Sigmoid colon (tissue), 7 donors: Measurements from ENCODE around the gene TEKT5. TPM values are rescaled to one million over a fixed set of nuclear protein-coding genes. Genes with fewer than 3 reads are reported as not detected.

Experiments
- DNase-seq: peaks from one replicate; pipeline ENCODE4 v3.0.0-alpha.2; 2019
- H3K27ac ChIP-seq, 4 donors: fragments of 200-600 bp; sonication (generic); one replicate each; pipeline ENCODE4 v1.5.1; 2016 to 2019; ENCODE audit warnings: mild to moderate bottlenecking in 1 of 4
- H3K27me3 ChIP-seq, 3 donors: fragments of 200-600 bp; sonication (generic); one replicate each; pipeline ENCODE4 v1.5.1; 2019; ENCODE audit warnings: mild to moderate bottlenecking in 1 of 3
- H3K36me3 ChIP-seq, 4 donors: fragments of 200-600 bp; sonication (generic); one replicate each; pipeline ENCODE4 v1.5.1; 2016 to 2019
- H3K4me1 ChIP-seq, 4 donors: fragments of 200-600 bp; sonication (generic); one replicate each; pipeline ENCODE4 v1.5.1; 2017 to 2019
- H3K4me3 ChIP-seq, 4 donors: fragments of 200-600 bp; sonication (generic); one replicate each; pipeline ENCODE4 v1.5.1; 2017 to 2019; ENCODE audit warnings: mild to moderate bottlenecking in 2 of 4, moderate library complexity in 1 of 4
- H3K9me3 ChIP-seq, 4 donors: fragments of 200-600 bp in 3 of 4; sonication (generic) in 3 of 4; one replicate each; pipeline versions ENCODE4 v1.5.1 to v1.6.1; 2013 to 2019
- CTCF ChIP-seq, 4 experiments: fragments of 450-650 bp in 3 of 4; fragments of 200-600 bp in 1 of 4; IDR thresholded peaks; one replicate each; pipeline ENCODE4 v1.5.1; 2016 to 2019; ENCODE audit warnings: antibody characterized with exemption in 4 of 4, mild to moderate bottlenecking in 3 of 4, moderate library complexity in 2 of 4
- EP300 ChIP-seq, 4 donors: sonication (generic); formaldehyde crosslinking; IDR thresholded peaks; one replicate each; pipeline ENCODE4 v1.6.1; 2017; ENCODE audit warnings: antibody characterized with exemption in 4 of 4
- POLR2A ChIP-seq, 2 donors: fragments of 450-650 bp; IDR thresholded peaks; one replicate each; pipeline ENCODE4 v1.6.1; 2016; ENCODE audit warnings: antibody characterized with exemption in 2 of 2, mild to moderate bottlenecking in 2 of 2, moderate library complexity in 2 of 2
- POLR2AphosphoS5 ChIP-seq, 4 donors: sonication (generic); formaldehyde crosslinking; IDR thresholded peaks; one replicate each; pipeline ENCODE4 v1.6.1; 2017; ENCODE audit warnings: antibody characterized with exemption in 4 of 4
- WGBS, 2 donors: extraction: QIAGEN DNeasy Blood & Tissue Kit; methylation state at CpG; one replicate each; pipeline ENCODE4 v1.1.7; 2013; 5-methylcytosine and 5-hydroxymethylcytosine counted together
- intact Hi-C: fragments of 100-400 bp; cut with DNase I; formaldehyde crosslinking; loops from one replicate; pipeline ENCODE4 v1.15.1; 2023
- polyA plus RNA-seq, 3 donors: library from polyadenylated mRNA; stranded (reverse); fragments of 200-250 nt; gene quantifications; one replicate each; pipeline ENCODE4 v1.2.3, GENCODE V29; 2013
- total RNA-seq, 4 donors: library from RNA; depleted of rRNA; stranded (reverse); fragments of >200 nt; gene quantifications; one replicate each; pipeline ENCODE4 v1.1.0, GENCODE V29; 2016
- donor health status: healthy with polysubstance abuse.
- donor health status: Bipolar disorder and iron deficiency.
- donor health status: healthy.

TEKT5 gene
- total and polyA plus RNA-seq, 7 donors = 0.09 to 2.1 (median 0.83) TPM; not detected in 4

- DNase-seq = no peak
- H3K36me3 ChIP-seq = no peaks in the 10 kb centered on the region
- intact Hi-C loops = no loop called here
- no peak overlapping the region for H3K27ac ChIP-seq
- no peaks in the 10 kb centered on the region for H3K27me3 ChIP-seq
- H3K4me1 ChIP-seq = no peaks in the 10 kb centered on the region
- H3K4me3 ChIP-seq = no peak overlapping the region
- WGBS, 2 donors = 93 to 94% methylated on average over 21 of the region's 21 CpGs
- no peaks in the 10 kb centered on the region for H3K9me3 ChIP-seq
- TF ChIP-seq POLR2A (IDR thresholded peaks at IDR 0.05) (no peak), CTCF (IDR thresholded peaks at IDR 0.05) (no peak), POLR2AphosphoS5 (IDR thresholded peaks at IDR 0.05) (no peak), EP300 (IDR thresholded peaks at IDR 0.05) (no peak)
Measured at GRCh38 chr16:10694306-10694705, 424 bp downstream of the TEKT5 start.

GRCh38 chr16:10693889-10694288 is 841 bp downstream of the TEKT5 start:
- Histone ChIP-seq H3K4me3 (no peak overlapping the region), H3K36me3 (no peaks in the 10 kb centered on the region), H3K9me3 (no peaks in the 10 kb centered on the region), H3K4me1 (no peaks in the 10 kb centered on the region), H3K27me3 (no peaks in the 10 kb centered on the region), H3K27ac (no peak overlapping the region)
- intact Hi-C loops = no loop called here
- TF ChIP-seq POLR2A (IDR thresholded peaks at IDR 0.05) (no peak), CTCF (IDR thresholded peaks at IDR 0.05) (no peak), EP300 (IDR thresholded peaks at IDR 0.05) (no peak), POLR2AphosphoS5 (IDR thresholded peaks at IDR 0.05) (no peak)
- DNase-seq = no peak
- 91 to 94% methylated on average over 8 of the region's 8 CpGs for WGBS, 2 donors

GRCh38 chr16:10692470-10692869 is 2.3 kb downstream of the TEKT5 start:
- DNase-seq = no peak
- intact Hi-C loops = no loop called here
- Histone ChIP-seq H3K27ac (no peak overlapping the region), H3K36me3 (no peaks in the 10 kb centered on the region), H3K27me3 (no peaks in the 10 kb centered on the region), H3K9me3 (no peaks in the 10 kb centered on the region), H3K4me3 (no peak overlapping the region), H3K4me1 (no peaks in the 10 kb centered on the region)
- TF ChIP-seq EP300 (IDR thresholded peaks at IDR 0.05) (no peak), POLR2A (IDR thresholded peaks at IDR 0.05) (no peak), CTCF (IDR thresholded peaks at IDR 0.05) (no peak), POLR2AphosphoS5 (IDR thresholded peaks at IDR 0.05) (no peak)
- 84% methylated on average over 5 of the region's 5 CpGs for WGBS, 2 donors

GRCh38 chr16:10688726-10689125 is 6.0 kb downstream of the TEKT5 start:
- WGBS, 2 donors = 69 to 81% methylated on average over 5 of the region's 5 CpGs

More at GRCh38 chr16:10688726-10689125, 6.0 kb downstream of the TEKT5 start:
- Histone ChIP-seq H3K9me3 (no peaks in the 10 kb centered on the region), H3K4me1 (no peaks in the 10 kb centered on the region), H3K4me3 (no peak overlapping the region), H3K27ac (no peak overlapping the region), H3K27me3 (no peaks in the 10 kb centered on the region), H3K36me3 (no peaks in the 10 kb centered on the region)
- no peak for TF ChIP-seq CTCF (IDR thresholded peaks at IDR 0.05)
- TF ChIP-seq POLR2A (IDR thresholded peaks at IDR 0.05) = no peak
- no peak for TF ChIP-seq EP300 (IDR thresholded peaks at IDR 0.05)
- no peak for TF ChIP-seq POLR2AphosphoS5 (IDR thresholded peaks at IDR 0.05)
- no peak for DNase-seq
- intact Hi-C loops = no loop called here
